Suprapubic skin (tissue), 4 donors: ENCODE measurements around the gene MBNL2. TPM values are rescaled to one million over a fixed set of nuclear protein-coding genes. Genes with fewer than 3 reads are reported as not detected.

Experiments
- DNase-seq, 2 donors: peaks; one replicate each; pipeline ENCODE4 v3.0.0-alpha.2; 2019; ENCODE audit warnings: low spot score in 2 of 2
- H3K27ac ChIP-seq: fragments of 200-600 bp; sonication (generic); one replicate; pipeline ENCODE4 v1.5.1; 2019
- H3K27me3 ChIP-seq: fragments of 200-600 bp; sonication (generic); one replicate; pipeline ENCODE4 v1.5.1; 2019
- H3K36me3 ChIP-seq: fragments of 200-600 bp; sonication (generic); one replicate; pipeline ENCODE4 v1.5.1; 2019
- H3K4me1 ChIP-seq: fragments of 200-600 bp; sonication (generic); one replicate; pipeline ENCODE4 v1.5.1; 2019
- H3K4me3 ChIP-seq: fragments of 200-600 bp; sonication (generic); one replicate; pipeline ENCODE4 v1.5.1; 2019; ENCODE audit warnings: mild to moderate bottlenecking
- H3K9me3 ChIP-seq: fragments of 200-600 bp; sonication (generic); one replicate; pipeline ENCODE4 v1.5.1; 2019
- CTCF ChIP-seq, 2 donors: fragments of 200-600 bp in 1 of 2; fragments of 450-650 bp in 1 of 2; sonication (generic) in 1 of 2; IDR thresholded peaks; one replicate each; pipeline ENCODE4 v1.5.1; 2016 to 2019; ENCODE audit warnings: antibody characterized with exemption in 2 of 2, mild to moderate bottlenecking in 1 of 2, moderate library complexity in 1 of 2
- EP300 ChIP-seq: sonication (generic); formaldehyde crosslinking; IDR thresholded peaks from one replicate; pipeline ENCODE4 v1.6.1; 2017; ENCODE audit warnings: antibody characterized with exemption
- POLR2A ChIP-seq, 2 donors: fragments of 450-650 bp; IDR thresholded peaks; one replicate each; pipeline ENCODE4 v1.6.1; 2017; ENCODE audit warnings: antibody characterized with exemption in 2 of 2, mild to moderate bottlenecking in 2 of 2, moderate library complexity in 2 of 2
- POLR2AphosphoS5 ChIP-seq, 3 donors: sonication (generic); formaldehyde crosslinking; IDR thresholded peaks; one replicate each; pipeline ENCODE4 v1.6.1; 2017; ENCODE audit warnings: antibody characterized with exemption in 3 of 3
- WGBS: methylation state at CpG from one replicate; pipeline ENCODE4 v1.1.5; 2018; 5-methylcytosine and 5-hydroxymethylcytosine counted together
- total RNA-seq, 4 donors: library from RNA; depleted of rRNA; stranded (reverse); fragments of >200 nt; gene quantifications; one replicate each; pipeline ENCODE4 v1.1.0, GENCODE V29; 2016

MBNL2 gene
- total RNA-seq, 4 donors from 2014 or later: 64.2 to 92.4 (median 73.4) TPM

GRCh38 chr13:97191615-97192014 lies 30.5 kb upstream of the MBNL2 start:
- WGBS: 31% methylated on average over 2 of the region's 2 CpGs
- no peaks in the 10 kb centered on the region for H3K4me1 ChIP-seq
- no peak for DNase-seq
- no peaks in the 10 kb centered on the region for H3K27me3 ChIP-seq
- no peaks in the 10 kb centered on the region for H3K36me3 ChIP-seq
- TF ChIP-seq EP300 (no peak), POLR2AphosphoS5 (IDR thresholded peaks at IDR 0.05) (no peak), POLR2A (IDR thresholded peaks at IDR 0.05) (no peak), CTCF (IDR thresholded peaks at IDR 0.05) (no peak)
- no peaks in the 10 kb centered on the region for H3K9me3 ChIP-seq
- no peak overlapping the region for H3K27ac ChIP-seq
- no peak overlapping the region for H3K4me3 ChIP-seq

- no peak for TF ChIP-seq CTCF (IDR thresholded peaks at IDR 0.05)
- TF ChIP-seq EP300: no peak
- no peak for TF ChIP-seq POLR2AphosphoS5 (IDR thresholded peaks at IDR 0.05)
- TF ChIP-seq POLR2A (IDR thresholded peaks at IDR 0.05): no peak
- WGBS: 85% methylated on average over 3 of the region's 3 CpGs
- Histone ChIP-seq H3K9me3 (no peaks in the 10 kb centered on the region), H3K36me3 (no peaks in the 10 kb centered on the region), H3K4me3 (no peak overlapping the region), H3K27ac (no peak overlapping the region), H3K4me1 (no peaks in the 10 kb centered on the region), H3K27me3 (no peaks in the 10 kb centered on the region)
- DNase-seq: no peak
Observed at GRCh38 chr13:97192166-97192565, 30.0 kb upstream of the MBNL2 start.

GRCh38 chr13:97193577-97193976 lies 28.6 kb upstream of the MBNL2 start:
- Histone ChIP-seq H3K36me3 (no peaks in the 10 kb centered on the region), H3K27me3 (no peaks in the 10 kb centered on the region), H3K4me3 (no peak overlapping the region), H3K9me3 (no peaks in the 10 kb centered on the region), H3K27ac (no peak overlapping the region), H3K4me1 (no peaks in the 10 kb centered on the region)
- 88% methylated on average over 5 of the region's 5 CpGs for WGBS
- TF ChIP-seq CTCF (IDR thresholded peaks at IDR 0.05): no peak
- TF ChIP-seq POLR2A (IDR thresholded peaks at IDR 0.05): no peak
- TF ChIP-seq POLR2AphosphoS5 (IDR thresholded peaks at IDR 0.05): no peak
- TF ChIP-seq EP300: no peak
- DNase-seq: no peak

GRCh38 chr13:97194479-97194878 lies 27.7 kb upstream of the MBNL2 start:
- Histone ChIP-seq H3K4me1 (no peaks in the 10 kb centered on the region), H3K27ac (no peak overlapping the region)
- WGBS: 78% methylated on average over 6 of the region's 6 CpGs

GRCh38 chr13:97196340-97196739 lies 25.8 kb upstream of the MBNL2 start:
- no peaks in the 10 kb centered on the region for H3K4me1 ChIP-seq
- H3K4me3 ChIP-seq: no peak overlapping the region
- DNase-seq: no peak
- WGBS: 88% methylated on average over 4 of the region's 4 CpGs
- no peaks in the 10 kb centered on the region for H3K9me3 ChIP-seq
- H3K27me3 ChIP-seq: no peaks in the 10 kb centered on the region
- no peaks in the 10 kb centered on the region for H3K36me3 ChIP-seq
- no peak overlapping the region for H3K27ac ChIP-seq
- no peak for TF ChIP-seq POLR2AphosphoS5 (IDR thresholded peaks at IDR 0.05)
- TF ChIP-seq EP300: no peak
- no peak for TF ChIP-seq CTCF (IDR thresholded peaks at IDR 0.05)
- TF ChIP-seq POLR2A (IDR thresholded peaks at IDR 0.05): no peak

More at GRCh38 chr13:97194479-97194878, 27.7 kb upstream of the MBNL2 start:
- Histone ChIP-seq H3K36me3 (no peaks in the 10 kb centered on the region), H3K27me3 (no peaks in the 10 kb centered on the region), H3K9me3 (no peaks in the 10 kb centered on the region), H3K4me3 (no peak overlapping the region)
- DNase-seq: no peak
- TF ChIP-seq EP300: no peak
- no peak for TF ChIP-seq POLR2A (IDR thresholded peaks at IDR 0.05)
- TF ChIP-seq CTCF (IDR thresholded peaks at IDR 0.05): no peak
- no peak for TF ChIP-seq POLR2AphosphoS5 (IDR thresholded peaks at IDR 0.05)
